GM10266 (cell line): ENCODE results near the gene C16orf74.

Experiments used
- DNase-seq: peaks from one replicate; pipeline ENCODE4 v3.0.0; 2012; ENCODE audit errors: extremely low spot score
- TF ChIP-seq, protein P1 (sequence below): IDR thresholded peaks from 2 replicates; pipeline ENCODE4 v1.5.1; 2012; ENCODE audit warnings: mild to moderate bottlenecking, low read depth; ENCODE audit not compliant: control insufficient read depth, insufficient read depth; ENCODE audit errors: missing control alignments

Gene C16orf74

DNA sequence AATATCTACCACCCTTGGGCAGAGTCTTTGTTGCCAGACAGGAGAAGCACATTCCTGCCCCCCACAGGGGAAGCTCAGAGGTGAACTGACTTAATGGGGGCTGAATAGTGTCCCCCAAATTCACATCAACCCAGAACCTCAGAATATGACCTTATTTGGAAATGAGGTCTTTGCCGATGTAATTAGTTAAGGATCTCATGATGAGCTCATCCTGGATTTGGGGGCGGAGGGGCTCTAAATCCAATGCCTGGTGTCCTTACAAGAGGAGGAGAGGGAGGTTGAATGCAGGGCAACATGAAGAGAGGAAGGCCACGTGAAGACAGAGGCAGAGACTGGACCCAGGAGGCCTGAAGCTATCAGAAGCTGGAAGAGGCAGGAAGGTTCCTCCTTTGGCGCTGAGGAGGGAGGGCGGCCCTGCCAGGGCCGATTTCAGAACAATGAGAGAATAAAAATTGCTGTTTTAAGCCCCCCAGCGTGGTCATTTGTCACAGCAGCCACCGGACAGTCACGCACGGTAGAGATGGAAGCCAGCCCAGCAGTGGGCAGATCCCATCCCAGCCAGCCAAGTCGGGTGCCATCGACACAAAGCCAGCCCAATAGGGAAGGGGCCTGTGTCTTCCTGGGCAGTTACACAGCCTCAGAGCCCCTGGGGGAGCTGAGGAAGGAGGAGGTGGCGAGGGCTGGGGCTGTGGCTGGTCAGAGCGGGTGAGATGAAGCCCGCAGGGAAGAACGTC lies 21.3 kb downstream of the C16orf74 start:
- TF ChIP-seq, protein P1, sequence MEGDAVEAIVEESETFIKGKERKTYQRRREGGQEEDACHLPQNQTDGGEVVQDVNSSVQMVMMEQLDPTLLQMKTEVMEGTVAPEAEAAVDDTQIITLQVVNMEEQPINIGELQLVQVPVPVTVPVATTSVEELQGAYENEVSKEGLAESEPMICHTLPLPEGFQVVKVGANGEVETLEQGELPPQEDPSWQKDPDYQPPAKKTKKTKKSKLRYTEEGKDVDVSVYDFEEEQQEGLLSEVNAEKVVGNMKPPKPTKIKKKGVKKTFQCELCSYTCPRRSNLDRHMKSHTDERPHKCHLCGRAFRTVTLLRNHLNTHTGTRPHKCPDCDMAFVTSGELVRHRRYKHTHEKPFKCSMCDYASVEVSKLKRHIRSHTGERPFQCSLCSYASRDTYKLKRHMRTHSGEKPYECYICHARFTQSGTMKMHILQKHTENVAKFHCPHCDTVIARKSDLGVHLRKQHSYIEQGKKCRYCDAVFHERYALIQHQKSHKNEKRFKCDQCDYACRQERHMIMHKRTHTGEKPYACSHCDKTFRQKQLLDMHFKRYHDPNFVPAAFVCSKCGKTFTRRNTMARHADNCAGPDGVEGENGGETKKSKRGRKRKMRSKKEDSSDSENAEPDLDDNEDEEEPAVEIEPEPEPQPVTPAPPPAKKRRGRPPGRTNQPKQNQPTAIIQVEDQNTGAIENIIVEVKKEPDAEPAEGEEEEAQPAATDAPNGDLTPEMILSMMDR, result no peak
- DNase-seq, result no peak

DNA sequence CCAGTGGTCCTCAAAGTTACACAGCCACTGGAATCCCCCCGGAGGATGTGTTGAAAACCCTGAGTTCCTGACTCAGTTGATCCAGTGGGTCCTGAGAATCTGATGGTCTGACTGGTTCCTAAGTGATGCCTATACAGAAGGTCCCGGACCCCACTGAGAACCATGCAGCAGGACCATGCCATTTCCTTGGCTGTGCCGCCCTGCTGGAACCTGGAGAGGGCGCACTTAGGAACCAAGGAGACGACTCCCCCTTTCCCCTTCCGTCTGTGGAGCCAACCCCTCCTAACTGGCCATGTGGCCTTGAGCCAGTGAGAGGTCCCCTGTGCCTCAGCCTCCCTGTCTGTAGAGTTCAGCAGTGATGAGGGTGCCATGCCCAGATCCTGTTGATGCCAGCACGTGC lies 22.0 kb downstream of the C16orf74 start:
- TF ChIP-seq, protein P1, result no peak
- no peak for DNase-seq

DNA sequence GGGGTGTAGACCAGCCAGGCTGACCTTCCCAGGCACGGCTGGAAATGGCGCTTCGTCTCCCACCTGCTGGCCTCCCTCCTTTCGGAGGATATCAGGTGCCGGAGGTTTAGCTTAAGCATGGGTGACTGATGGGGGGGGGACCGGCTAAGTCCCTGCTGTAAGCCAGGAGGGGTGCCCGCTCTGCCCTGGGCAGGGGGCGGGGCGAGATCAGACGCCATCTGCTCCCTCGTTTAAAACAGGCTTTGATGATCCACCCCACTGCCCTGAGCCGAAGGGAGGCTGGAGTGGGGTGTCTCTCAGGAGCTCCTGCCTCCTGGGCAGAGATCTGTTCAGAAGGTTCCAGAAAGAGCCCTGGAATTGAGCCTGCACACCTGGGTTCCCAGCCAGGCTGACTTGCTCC lies 26.0 kb downstream of the C16orf74 start:
- TF ChIP-seq, protein P1, result no peak
- no peak for DNase-seq

DNA sequence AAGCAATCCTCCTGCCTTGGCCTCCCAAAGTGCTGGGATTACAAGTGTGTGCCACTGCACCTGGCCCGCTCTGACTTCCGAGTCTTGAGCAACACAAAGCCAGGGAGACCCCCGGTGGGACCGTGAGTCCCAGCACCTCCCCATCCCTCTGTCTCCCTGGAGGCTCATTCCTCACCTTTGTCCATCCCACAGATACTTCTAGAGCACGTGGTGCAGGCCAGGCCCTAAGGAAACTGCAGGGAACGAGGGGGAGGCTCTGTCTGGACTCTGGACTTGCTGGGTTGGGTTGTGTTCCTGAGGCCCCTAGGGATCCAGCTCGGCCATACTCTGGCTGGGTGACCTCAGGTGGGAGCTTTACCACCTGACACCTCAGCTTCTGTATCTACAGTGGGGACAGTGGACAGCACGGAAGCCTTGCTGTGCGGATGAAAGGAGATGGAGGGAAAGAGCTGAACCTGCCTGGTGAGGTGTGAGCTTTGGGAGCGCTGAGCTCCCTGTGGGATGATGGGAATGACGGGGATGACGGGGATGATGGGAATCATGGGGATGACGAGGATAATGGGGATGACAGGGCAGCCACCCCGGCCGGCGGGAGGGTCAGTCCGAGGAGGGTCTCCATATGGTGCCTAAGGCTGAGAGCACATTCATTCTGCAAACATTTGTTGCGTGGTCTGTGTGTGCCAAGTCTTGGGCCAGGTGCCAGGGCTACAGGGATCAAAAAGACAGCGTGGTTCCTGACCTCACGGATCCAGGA lies 26.6 kb downstream of the C16orf74 start:
- no peak for DNase-seq
- TF ChIP-seq, protein P1, result no peak

DNA sequence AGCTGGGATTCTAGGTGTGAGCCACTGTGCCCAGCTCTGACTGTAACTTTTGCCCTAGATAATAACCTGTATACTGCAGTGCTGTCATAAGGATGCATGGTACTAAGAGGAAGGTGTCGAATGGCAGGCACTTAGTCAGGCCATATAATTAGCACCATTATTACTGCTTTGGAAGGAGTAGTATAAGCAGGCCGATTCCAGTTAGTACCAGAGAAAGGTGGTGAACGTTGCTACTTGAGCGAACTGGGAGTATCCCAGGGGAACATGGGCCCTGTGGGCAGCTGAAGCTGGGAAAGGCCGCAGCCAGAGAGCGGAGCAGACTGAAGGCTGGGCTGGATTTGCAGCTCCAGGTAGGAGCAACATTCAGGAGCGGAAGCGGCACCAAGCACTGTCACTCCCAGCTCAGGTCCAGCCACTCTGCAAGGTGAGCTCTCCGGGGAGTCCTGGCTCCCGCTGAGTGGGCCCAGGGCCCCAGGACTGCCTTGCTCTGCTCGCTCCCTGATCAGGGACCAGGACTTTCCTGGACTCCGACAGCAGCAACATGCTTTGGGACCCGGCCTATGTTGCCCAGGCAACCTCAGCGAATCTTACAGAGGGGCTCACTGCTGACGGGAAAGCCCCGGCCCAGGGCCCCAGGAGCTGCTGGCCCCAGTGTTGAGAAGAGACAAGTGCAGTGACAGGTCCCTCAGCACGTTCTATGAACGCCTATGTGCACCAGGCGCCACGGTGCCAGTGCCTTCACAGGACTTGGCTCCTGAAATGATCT lies 28.6 kb downstream of the C16orf74 start:
- TF ChIP-seq, protein P1, result no peak
- no peak for DNase-seq

DNA sequence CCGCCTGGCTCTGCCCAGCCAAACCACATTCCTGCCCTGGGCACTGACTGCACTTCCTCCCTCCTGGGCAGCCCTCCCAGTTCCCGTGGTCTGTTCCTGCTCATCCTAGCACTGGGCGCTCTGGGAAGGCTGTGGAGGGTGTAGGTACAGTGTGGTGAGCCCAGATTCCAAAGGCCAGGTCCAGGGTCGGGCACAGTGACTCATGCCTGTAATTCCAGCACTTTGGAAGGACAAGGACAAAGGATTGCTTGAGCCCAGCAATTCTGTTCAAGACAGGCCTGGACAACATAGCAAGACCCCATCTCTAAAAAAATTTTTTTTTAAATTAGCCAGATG lies 30.6 kb downstream of the C16orf74 start:
- TF ChIP-seq, protein P1, result no peak
- no peak for DNase-seq
